Karpas-422 (cell line): Measurements from ENCODE around the gene WWP2. TPM values are rescaled to one million over a fixed set of nuclear protein-coding genes. Genes with fewer than 3 reads are reported as not detected.
A peak's percentile ranks its signal among the peaks of the same experiment; 100 is the strongest.

Experiments
- DNase-seq: peaks from one replicate; pipeline ENCODE4 v3.0.0-alpha.2; 2015
- H2AFZ ChIP-seq: fragments of 200-600 bp; sonication (generic); 2 replicates; pipeline ENCODE4 v1.6.1; 2014; ENCODE audit warnings: antibody characterized with exemption, low read length, mixed read lengths
- H3K27ac ChIP-seq: fragments of 200-600 bp; sonication (generic); 2 replicates; pipeline ENCODE4 v1.5.1; 2014; ENCODE audit warnings: mild to moderate bottlenecking, low read length, moderate library complexity
- H3K27me3 ChIP-seq: fragments of 200-600 bp; sonication (generic); 2 replicates; pipeline ENCODE4 v1.6.1; 2014; ENCODE audit warnings: low read length, mixed read lengths
- H3K36me3 ChIP-seq: fragments of 200-600 bp; sonication (generic); 2 replicates; pipeline ENCODE4 v1.6.1; 2014; ENCODE audit warnings: low read length, mixed read lengths; ENCODE audit not compliant: insufficient read depth
- H3K4me1 ChIP-seq: fragments of 200-600 bp; sonication (generic); 2 replicates; pipeline ENCODE4 v1.6.1; 2014; ENCODE audit warnings: mild to moderate bottlenecking, low read length, mixed read lengths
- H3K4me2 ChIP-seq: fragments of 200-600 bp; sonication (generic); 2 replicates; pipeline ENCODE4 v1.6.1; 2014; ENCODE audit warnings: low read length, low read depth, mild to moderate bottlenecking; ENCODE audit not compliant: poor library complexity, severe bottlenecking
- H3K4me3 ChIP-seq: fragments of 200-600 bp; sonication (generic); 2 replicates; pipeline ENCODE4 v1.5.1; 2014; ENCODE audit warnings: mild to moderate bottlenecking, antibody characterized with exemption, low read length, mixed read lengths
- H3K79me2 ChIP-seq: fragments of 200-600 bp; sonication (generic); 2 replicates; pipeline ENCODE4 v1.6.1; 2014; ENCODE audit warnings: mild to moderate bottlenecking, low read length, mixed read lengths
- H3K9ac ChIP-seq: fragments of 200-600 bp; sonication (generic); 2 replicates; pipeline ENCODE4 v1.6.0; 2014; ENCODE audit warnings: low read length
- H3K9me2 ChIP-seq: fragments of 200-600 bp; sonication (generic), shearing (Covaris generic); replicated peaks from 2 replicates; pipeline ENCODE4 v1.6.0; 2014; ENCODE audit warnings: mild to moderate bottlenecking, low read length, moderate library complexity; ENCODE audit not compliant: insufficient read depth
- H3K9me3 ChIP-seq: fragments of 300-700, 200-600 bp; sonication (generic); 2 replicates; pipeline ENCODE4 v1.6.1; 2014; ENCODE audit warnings: low read length, mixed read lengths
- H4K20me1 ChIP-seq: fragments of 200-600 bp; sonication (generic); 2 replicates; pipeline ENCODE4 v1.6.1; 2014; ENCODE audit warnings: mild to moderate bottlenecking, antibody characterized with exemption, low read length, low read depth; ENCODE audit not compliant: insufficient read depth
- total RNA-seq: library from RNA; depleted of rRNA; stranded (reverse); fragments of >200 nt; shearing (Covaris generic); gene quantifications from 2 replicates; pipeline ENCODE4 v1.2.3, GENCODE V29; 2014; ENCODE audit warnings: low replicate concordance; rRNA removed

WWP2 gene
- total RNA-seq, result 30.7 and 42.0 TPM in 2 replicates

GRCh38 chr16:69761983-69762813 is at the start of gene WWP2:
WWP2 (plus strand) TSS chr16:69762332; CDS start chr16:69787011, 24,679 bp downstream.
- peaks cover 26% of the 10 kb centered on the region for H3K4me1 ChIP-seq
- H2AFZ ChIP-seq, result peak within 1 kb of the TSS; percentile 33; the same call in 1 of the 2 replicates
- H4K20me1 ChIP-seq, result no peaks in the 10 kb centered on the region
- DNase-seq, result peak; percentile 94
- no peaks in the 10 kb centered on the region for H3K9me2 ChIP-seq
- peak within 1 kb of the TSS; percentile 88 for H3K9ac ChIP-seq
- peak within 1 kb of the TSS; percentile 61 for H3K27ac ChIP-seq
- no peaks in the 10 kb centered on the region for H3K36me3 ChIP-seq
- H3K4me2 ChIP-seq, result peak within 1 kb of the TSS; percentile 81
- H3K79me2 ChIP-seq, result peaks cover 40% of the 10 kb centered on the region
- H3K9me3 ChIP-seq, result no peaks in the 10 kb centered on the region
- H3K27me3 ChIP-seq, result no peaks in the 10 kb centered on the region
- peak within 1 kb of the TSS; percentile 93 for H3K4me3 ChIP-seq

- Histone ChIP-seq H3K4me2 (no peak overlapping the region), H4K20me1 (no peaks in the 10 kb centered on the region), H2AFZ (no peak overlapping the region), H3K9me3 (no peaks in the 10 kb centered on the region), H3K9me2 (no peaks in the 10 kb centered on the region), H3K36me3 (peaks cover 14% of the 10 kb centered on the region; the same call in 1 of the 2 replicates), H3K4me3 (no peak overlapping the region), H3K27ac (no peak overlapping the region), H3K27me3 (no peaks in the 10 kb centered on the region), H3K79me2 (no peaks in the 10 kb centered on the region), H3K9ac (no peak overlapping the region), H3K4me1 (no peaks in the 10 kb centered on the region)
- DNase-seq, result no peak
Observed at GRCh38 chr16:69712914-69713581, 49.1 kb upstream of the WWP2 start.

- no peaks in the 10 kb centered on the region for H3K9me3 ChIP-seq
- H4K20me1 ChIP-seq, result no peaks in the 10 kb centered on the region
- H2AFZ ChIP-seq, result no peak overlapping the region
- H3K79me2 ChIP-seq, result peaks cover 4% of the 10 kb centered on the region; the same call in 1 of the 2 replicates
- no peaks in the 10 kb centered on the region for H3K9me2 ChIP-seq
- no peak overlapping the region for H3K4me2 ChIP-seq
- H3K4me3 ChIP-seq, result no peak overlapping the region
- H3K27me3 ChIP-seq, result no peaks in the 10 kb centered on the region
- peaks cover 3% of the 10 kb centered on the region; the same call in 1 of the 2 replicates for H3K36me3 ChIP-seq
- no peaks in the 10 kb centered on the region for H3K4me1 ChIP-seq
- no peak overlapping the region for H3K9ac ChIP-seq
- no peak for DNase-seq
- H3K27ac ChIP-seq, result no peak overlapping the region
Observed at GRCh38 chr16:69717066-69717465, 45.1 kb upstream of the WWP2 start.

DNA sequence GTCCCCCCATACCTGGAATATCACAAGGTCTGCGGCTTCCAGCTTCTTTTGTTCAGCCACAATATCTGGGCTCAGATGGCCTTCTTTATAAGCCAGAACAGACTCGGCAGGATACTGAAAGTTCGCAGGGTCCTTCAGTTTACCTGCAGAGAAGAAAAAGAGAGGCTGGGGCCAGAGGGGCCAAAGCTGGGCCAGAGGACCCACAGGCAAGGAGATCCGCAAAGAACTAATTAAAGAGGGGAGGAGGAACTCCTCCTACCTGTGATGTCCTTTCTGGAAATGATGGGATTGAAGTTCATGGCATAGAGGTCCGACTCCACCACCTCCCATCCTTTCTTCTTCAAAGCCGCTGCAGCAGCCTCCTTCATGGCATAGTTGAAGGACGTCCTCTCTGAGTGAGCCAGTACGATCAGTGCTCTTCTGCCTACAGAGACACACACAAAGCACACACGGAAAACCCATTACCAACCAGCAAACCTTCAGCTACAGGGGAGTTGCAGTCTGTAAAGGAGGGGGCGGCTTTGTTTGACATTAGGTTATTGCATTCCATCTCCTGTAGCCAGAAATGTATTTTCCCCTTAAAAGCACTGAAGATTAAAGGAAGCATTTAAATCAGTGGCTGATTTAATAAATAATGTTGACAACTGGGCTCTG is 43.9 kb upstream of the WWP2 start:
- no peaks in the 10 kb centered on the region for H3K27me3 ChIP-seq

DNA sequence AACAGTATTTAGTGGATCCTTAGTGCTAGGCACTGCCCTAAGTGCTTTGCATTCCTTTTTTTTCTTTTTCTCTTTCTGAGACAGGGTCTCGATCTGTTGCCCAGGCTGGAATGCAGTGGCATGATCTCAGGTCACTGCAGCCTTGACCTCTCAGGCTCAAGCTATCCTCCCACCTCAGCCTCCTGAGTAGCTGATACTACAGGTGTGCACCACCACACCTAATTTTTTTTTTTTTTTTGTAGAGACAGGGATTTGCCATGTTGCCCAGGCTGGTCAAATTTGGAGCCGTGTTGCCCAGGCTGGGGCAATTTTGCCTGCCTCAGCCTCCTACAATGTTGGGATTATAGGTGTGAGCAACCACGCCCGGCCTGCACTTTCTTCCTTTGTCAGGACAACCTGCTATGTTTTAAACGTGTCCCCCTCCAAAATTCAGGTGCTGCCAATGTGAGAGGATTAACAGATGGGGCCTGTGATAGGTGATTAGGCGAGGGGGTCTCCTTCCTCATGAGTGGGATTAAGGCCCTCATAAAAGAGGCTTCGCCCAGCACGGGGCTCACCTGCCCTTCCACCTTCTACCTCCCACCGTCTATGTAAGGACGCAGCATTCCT is 41.2 kb upstream of the WWP2 start:
- H3K27me3 ChIP-seq, result no peaks in the 10 kb centered on the region
- no peaks in the 10 kb centered on the region for H4K20me1 ChIP-seq
- H3K79me2 ChIP-seq, result peaks cover 6% of the 10 kb centered on the region; the same call in 1 of the 2 replicates
- H3K9ac ChIP-seq, result no peak overlapping the region
- H3K4me3 ChIP-seq, result no peak overlapping the region
- no peak overlapping the region for H3K4me2 ChIP-seq
- no peaks in the 10 kb centered on the region for H3K9me2 ChIP-seq
- H2AFZ ChIP-seq, result no peak overlapping the region
- no peak for DNase-seq
- H3K4me1 ChIP-seq, result peaks cover 16% of the 10 kb centered on the region
- H3K36me3 ChIP-seq, result no peaks in the 10 kb centered on the region; the same call in 1 of the 2 replicates
- H3K27ac ChIP-seq, result no peak overlapping the region
- H3K9me3 ChIP-seq, result no peaks in the 10 kb centered on the region

More for the DNA sequence above, 43.9 kb upstream of the WWP2 start:
- Histone ChIP-seq H3K9ac (no peak overlapping the region), H3K9me3 (no peaks in the 10 kb centered on the region), H3K4me3 (no peak overlapping the region), H3K27ac (no peak overlapping the region), H3K4me1 (no peaks in the 10 kb centered on the region), H3K36me3 (no peaks in the 10 kb centered on the region; the same call in 1 of the 2 replicates), H3K4me2 (no peak overlapping the region), H2AFZ (no peak overlapping the region), H3K79me2 (peaks cover 4% of the 10 kb centered on the region; the same call in 1 of the 2 replicates), H3K9me2 (no peaks in the 10 kb centered on the region), H4K20me1 (no peaks in the 10 kb centered on the region)
- DNase-seq, result no peak

- Histone ChIP-seq H3K9ac (no peak overlapping the region), H3K27me3 (no peaks in the 10 kb centered on the region), H3K4me2 (no peak overlapping the region), H2AFZ (no peak overlapping the region), H3K79me2 (peaks cover 8% of the 10 kb centered on the region; the same call in 1 of the 2 replicates), H3K4me1 (peaks cover 20% of the 10 kb centered on the region), H3K9me3 (no peaks in the 10 kb centered on the region), H3K36me3 (no peaks in the 10 kb centered on the region; the same call in 1 of the 2 replicates), H4K20me1 (no peaks in the 10 kb centered on the region), H3K9me2 (no peaks in the 10 kb centered on the region), H3K4me3 (no peak overlapping the region), H3K27ac (no peak overlapping the region)
- no peak for DNase-seq
Observed at GRCh38 chr16:69721441-69721957, 40.6 kb upstream of the WWP2 start.

DNA sequence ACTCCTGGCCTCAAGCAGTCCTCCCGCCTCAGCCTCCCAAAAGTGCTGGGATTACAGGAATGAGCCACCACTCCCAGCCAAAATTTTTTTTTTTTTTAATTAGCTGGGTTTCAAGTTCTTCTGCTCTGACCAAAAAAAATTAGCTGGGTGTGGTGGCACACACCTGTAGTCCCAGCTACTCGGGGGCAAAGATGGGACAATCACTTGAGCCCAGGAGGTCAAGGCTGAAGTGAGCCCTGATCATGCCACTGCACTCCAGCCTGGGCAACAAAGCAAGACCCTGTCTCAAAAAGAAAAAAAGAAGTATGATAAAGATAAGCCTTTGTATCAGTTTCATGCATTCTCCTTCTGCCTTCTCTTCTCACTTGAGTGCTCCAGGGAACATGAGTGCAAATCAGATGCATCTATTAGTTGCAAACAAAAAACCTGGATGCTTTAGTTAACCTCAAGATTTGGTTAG is 37.7 kb upstream of the WWP2 start:
- Histone ChIP-seq H3K9me2 (no peaks in the 10 kb centered on the region), H3K36me3 (no peaks in the 10 kb centered on the region), H3K27me3 (no peaks in the 10 kb centered on the region), H3K79me2 (peaks cover 11% of the 10 kb centered on the region; the same call in 1 of the 2 replicates), H3K4me1 (peaks cover 32% of the 10 kb centered on the region), H3K27ac (peak overlapping the region; percentile 37), H4K20me1 (no peaks in the 10 kb centered on the region), H3K4me2 (peak overlapping the region; percentile 88), H3K9me3 (no peaks in the 10 kb centered on the region), H3K9ac (0 out of 2 replicates have a peak overlapping the region, but pooled peaks have one; percentile 0), H3K4me3 (peak overlapping the region; percentile 71; the same call in 1 of the 2 replicates), H2AFZ (no peak overlapping the region)
- no peak for DNase-seq
